ENCODE results near the gene IGF2R.
"Not testable (repeated sequence)": the region's sequence is repeated elsewhere in the genome, so short reads cannot be mapped to it uniquely, and the experiment has no call there.

Gene IGF2R

GRCh38 chr6:159968295-159969203, at the start of gene IGF2R:
TSS of gene IGF2R (plus strand) at chr6:159969082. CDS start at chr6:159969247, 165 bp downstream.
- peak; percentile 78 for DNase-seq (ENCODE audit: low read depth)
- no peak for TF ChIP-seq CTCF (conservative IDR thresholded peaks at IDR 0.05; ENCODE audit: control insufficient read depth, insufficient read depth, low read depth, low read length)
- H3K4me3 ChIP-seq (ENCODE audit: control insufficient read depth, low read depth, low read length), result peak within 1 kb of the TSS; percentile 71

- TF ChIP-seq CTCF (conservative IDR thresholded peaks at IDR 0.05; ENCODE audit: control insufficient read depth, insufficient read depth, low read depth, low read length), result no peak
- no peak overlapping the region for H3K4me3 ChIP-seq (ENCODE audit: control insufficient read depth, low read depth, low read length)
- DNase-seq (ENCODE audit: low read depth), result no peak
Observed at GRCh38 chr6:159919800-159920199, 49.1 kb upstream of the IGF2R start.

- not testable (repeated sequence) for DNase-seq (ENCODE audit: low read depth); H3K4me3 ChIP-seq (ENCODE audit: control insufficient read depth, low read depth, low read length)
Observed at GRCh38 chr6:159924150-159924549, 44.7 kb upstream of the IGF2R start.

GRCh38 chr6:159926542-159927203, 42.2 kb upstream of the IGF2R start:
- DNase-seq (ENCODE audit: low read depth), result no peak
- H3K4me3 ChIP-seq (ENCODE audit: control insufficient read depth, low read depth, low read length), result no peak overlapping the region
- no peak for TF ChIP-seq CTCF (conservative IDR thresholded peaks at IDR 0.05; ENCODE audit: control insufficient read depth, insufficient read depth, low read depth, low read length)

- no peak for DNase-seq (ENCODE audit: low read depth)
- no peak overlapping the region for H3K4me3 ChIP-seq (ENCODE audit: control insufficient read depth, low read depth, low read length)
- no peak for TF ChIP-seq CTCF (conservative IDR thresholded peaks at IDR 0.05; ENCODE audit: control insufficient read depth, insufficient read depth, low read depth, low read length)
Observed at GRCh38 chr6:159929819-159930218, 39.1 kb upstream of the IGF2R start.

- TF ChIP-seq CTCF (conservative IDR thresholded peaks at IDR 0.05; ENCODE audit: control insufficient read depth, insufficient read depth, low read depth, low read length), result no peak
- no peak overlapping the region for H3K4me3 ChIP-seq (ENCODE audit: control insufficient read depth, low read depth, low read length)
- DNase-seq (ENCODE audit: low read depth), result no peak
Observed at GRCh38 chr6:159931112-159931511, 37.8 kb upstream of the IGF2R start.

- no peak for TF ChIP-seq CTCF (conservative IDR thresholded peaks at IDR 0.05; ENCODE audit: control insufficient read depth, insufficient read depth, low read depth, low read length)
- DNase-seq (ENCODE audit: low read depth), result no peak
- no peak overlapping the region for H3K4me3 ChIP-seq (ENCODE audit: control insufficient read depth, low read depth, low read length)
Observed at GRCh38 chr6:159931846-159932245, 37.0 kb upstream of the IGF2R start.
